GM18870 (cell line): ENCODE results near the gene HIPK2.
A peak's percentile ranks its signal among the peaks of the same experiment; 100 is the strongest.

Experiments used
- ATAC-seq: cut with Tn5 transposase; IDR thresholded peaks from one replicate; pipeline ENCODE4 v1.9.1; 2021; ENCODE audit warnings: moderate library complexity; ENCODE audit not compliant: unreplicated experiment

Gene HIPK2

DNA sequence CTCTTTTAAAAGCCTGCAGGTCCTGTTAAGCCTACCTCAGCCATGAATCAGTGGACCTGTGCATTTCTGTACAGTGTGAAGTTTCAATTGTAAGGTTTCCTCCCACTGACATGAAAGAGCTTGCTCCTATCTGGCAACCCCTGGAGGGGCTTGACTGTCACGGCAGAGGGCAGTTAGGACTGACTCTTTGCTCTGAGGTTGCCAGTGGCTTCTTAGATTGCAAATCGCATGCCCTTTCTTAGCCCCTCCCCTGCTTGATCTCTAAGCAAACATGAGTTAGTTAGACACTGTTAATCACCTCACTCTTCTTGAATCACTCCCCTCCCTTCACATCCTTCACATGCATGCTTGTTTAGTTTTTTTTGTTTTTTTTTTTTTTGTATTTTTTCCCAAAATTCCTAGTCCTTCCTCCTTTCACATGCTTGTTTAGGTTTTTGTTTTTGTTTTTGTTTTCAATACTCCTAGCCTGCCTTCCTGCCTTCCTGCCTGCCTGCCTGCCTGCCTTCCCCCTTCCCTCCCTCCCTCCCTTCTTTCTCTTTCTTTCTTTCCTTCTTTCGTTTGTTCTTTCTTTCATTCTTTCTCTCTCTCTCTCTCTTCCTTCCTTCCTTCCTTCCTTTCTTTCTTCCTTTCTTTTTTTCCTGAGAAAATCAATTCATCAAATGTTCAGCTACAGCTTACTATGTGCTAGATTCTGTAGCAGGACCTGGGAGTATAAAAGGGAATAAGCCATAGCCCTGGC lies 6.0 kb upstream of the HIPK2 start:
- no peak for ATAC-seq

GRCh38 chr7:139782932-139783331 lies 5.1 kb upstream of the HIPK2 start:
- ATAC-seq = no peak

- ATAC-seq = no peak
Observed at GRCh38 chr7:139777133-139777891, 486 bp downstream of the HIPK2 start.

- ATAC-seq = no peak
Observed at GRCh38 chr7:139776486-139777132, 1.2 kb downstream of the HIPK2 start.

GRCh38 chr7:139775829-139776266 lies 1.9 kb downstream of the HIPK2 start:
- ATAC-seq = peak; percentile 41

DNA sequence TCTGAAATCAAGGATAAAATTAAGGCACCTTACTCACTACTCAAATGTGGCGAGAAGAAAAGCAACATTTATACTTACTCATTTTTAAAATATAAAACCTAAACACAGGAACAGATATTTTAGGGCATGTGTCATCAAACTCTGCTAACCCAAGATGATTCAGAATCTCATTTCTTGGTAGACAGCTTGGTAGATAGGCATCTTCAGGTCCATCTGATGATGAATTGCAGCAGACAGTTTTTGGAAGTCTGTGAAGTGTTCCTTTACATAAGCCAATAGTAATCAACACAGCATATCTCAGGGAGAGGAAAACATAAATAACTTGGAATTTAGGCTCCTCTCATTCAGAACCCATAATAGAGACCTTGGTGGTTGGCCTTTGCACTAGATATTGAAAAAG lies 3.4 kb downstream of the HIPK2 start:
- ATAC-seq = no peak

DNA sequence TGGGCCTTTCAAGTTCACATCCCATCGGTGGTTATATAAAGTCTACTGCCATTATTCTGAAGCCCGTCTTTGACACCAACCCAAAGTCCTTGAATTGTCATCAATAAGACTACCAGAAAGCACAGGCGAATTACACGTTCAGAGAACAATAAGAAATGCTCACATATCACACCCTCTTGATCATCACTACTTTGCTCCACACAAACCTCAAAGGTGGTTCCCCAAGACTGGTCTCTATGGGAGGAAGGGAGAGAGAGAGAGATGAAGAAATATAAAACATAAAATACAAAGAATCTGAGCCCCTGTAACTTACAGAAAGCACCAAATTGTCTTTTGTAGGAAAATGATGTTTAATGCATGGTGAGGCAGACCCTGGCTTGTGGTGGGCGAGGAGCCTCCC lies 4.4 kb downstream of the HIPK2 start:
- no peak for ATAC-seq

DNA sequence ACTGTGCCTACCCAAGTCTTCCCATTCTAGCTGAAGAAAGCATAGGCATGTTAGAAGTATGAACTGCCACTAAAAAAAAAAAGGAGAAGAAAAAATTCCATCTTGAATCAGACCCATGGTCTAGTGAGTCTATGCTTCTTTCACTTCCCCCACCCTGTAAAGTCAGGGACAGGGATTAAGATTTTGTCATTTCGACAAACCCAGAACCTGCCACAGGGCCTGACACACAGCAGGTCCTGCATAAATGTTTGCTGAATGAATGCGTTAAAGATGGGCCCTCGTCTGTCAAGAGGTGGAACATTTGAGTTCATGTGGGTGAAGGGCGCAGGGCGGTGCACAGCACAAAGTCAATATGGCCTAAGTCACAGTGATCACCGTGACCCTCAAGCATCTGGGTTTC lies 4.9 kb downstream of the HIPK2 start:
- ATAC-seq = no peak

GRCh38 chr7:139772115-139772514 lies 5.7 kb downstream of the HIPK2 start:
- ATAC-seq = no peak

GRCh38 chr7:139771001-139771956 lies 6.5 kb downstream of the HIPK2 start:
- no peak for ATAC-seq

GRCh38 chr7:139769761-139770160 lies 8.0 kb downstream of the HIPK2 start:
- ATAC-seq = no peak

- no peak for ATAC-seq
Observed at GRCh38 chr7:139769066-139769465, 8.7 kb downstream of the HIPK2 start.

DNA sequence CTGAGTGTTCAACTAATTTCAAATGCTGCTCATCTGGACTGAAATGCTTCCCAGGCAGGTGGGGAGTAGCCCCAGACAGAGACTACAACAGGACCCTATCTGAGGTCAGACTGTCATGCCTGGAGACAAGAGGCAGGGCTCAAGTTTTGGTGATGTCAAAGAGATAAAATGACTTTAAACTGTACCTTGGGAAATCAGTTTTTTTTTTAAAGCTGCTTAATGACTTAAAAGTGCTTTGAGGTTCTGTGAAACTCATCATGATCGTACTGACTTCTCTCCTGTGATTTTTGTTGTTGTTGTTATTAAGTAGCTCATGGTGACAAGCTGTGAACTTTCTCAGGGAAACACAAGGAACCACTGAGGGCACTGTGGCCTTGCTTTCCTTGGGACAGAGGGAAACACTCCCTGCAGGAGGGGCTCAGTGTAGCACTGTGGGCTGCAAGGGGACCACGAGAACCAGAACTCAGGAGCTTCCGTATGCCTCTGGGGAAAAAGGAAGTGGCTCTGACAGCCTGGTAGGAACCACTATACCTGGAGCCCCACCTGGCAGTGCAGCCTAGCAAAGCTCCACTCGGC lies 9.5 kb downstream of the HIPK2 start:
- ATAC-seq = no peak

GRCh38 chr7:139767561-139767982 lies 10.2 kb downstream of the HIPK2 start:
- ATAC-seq = peak; percentile 89

DNA sequence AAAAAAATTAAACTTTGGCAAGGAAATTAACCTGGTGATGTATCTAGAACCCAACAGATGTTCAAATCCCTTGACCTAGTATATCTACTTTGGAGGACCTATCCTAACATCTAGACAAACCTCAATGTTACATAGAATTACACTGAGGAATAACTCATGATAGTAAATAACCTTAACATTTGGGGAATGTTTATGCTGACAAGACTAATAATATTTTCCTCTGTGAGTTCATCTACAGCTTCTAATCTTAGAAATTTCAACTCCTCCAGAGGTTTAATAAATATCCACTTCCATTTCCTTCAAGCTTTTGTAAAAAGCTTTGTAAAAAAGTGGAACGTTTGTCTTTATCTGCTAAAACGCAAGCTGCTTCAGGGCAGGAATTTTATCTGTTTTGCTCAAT lies 12.7 kb downstream of the HIPK2 start:
- no peak for ATAC-seq

- no peak for ATAC-seq
Observed at GRCh38 chr7:139763330-139763729, 14.5 kb downstream of the HIPK2 start.

DNA sequence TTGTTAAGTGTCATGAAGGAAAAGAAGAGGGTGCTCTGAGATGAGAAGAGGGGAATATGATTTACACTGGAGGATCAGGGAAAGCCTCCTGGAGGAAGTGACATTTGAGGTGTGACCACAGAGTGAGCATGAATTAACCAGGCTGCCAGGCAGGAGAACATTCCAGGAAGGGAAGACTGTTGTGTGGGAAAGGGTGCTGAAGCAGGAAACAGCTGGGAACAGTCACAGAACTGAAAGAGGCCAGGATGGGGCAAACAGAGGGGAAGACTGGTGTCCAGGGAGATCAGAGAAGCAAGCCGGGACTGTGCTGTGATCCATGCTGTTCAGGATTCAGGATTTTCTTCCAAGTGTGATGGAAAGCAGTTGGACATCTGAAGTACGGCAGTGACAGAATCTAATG lies 14.9 kb downstream of the HIPK2 start:
- ATAC-seq = no peak

DNA sequence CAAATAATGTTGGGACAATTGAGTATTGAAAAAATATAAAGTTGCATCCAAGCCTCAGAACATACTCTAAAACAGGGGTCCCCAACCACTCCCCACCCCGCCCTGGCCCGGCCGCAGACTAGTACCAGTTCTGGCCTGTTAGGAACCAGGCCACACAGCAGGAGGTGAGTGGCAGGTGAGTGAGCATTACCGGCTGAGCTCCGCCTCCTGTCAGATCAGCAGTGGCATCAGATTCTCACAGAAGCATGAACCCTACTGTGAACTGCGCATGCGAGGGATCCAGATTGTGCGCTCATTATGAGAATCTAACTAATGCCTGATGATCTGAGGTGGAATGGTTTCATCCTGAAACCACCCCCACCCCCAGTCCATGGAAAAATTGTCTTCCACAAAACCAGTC lies 19.4 kb downstream of the HIPK2 start:
- ATAC-seq = no peak

GRCh38 chr7:139757968-139758367 lies 19.8 kb downstream of the HIPK2 start:
- ATAC-seq = no peak

DNA sequence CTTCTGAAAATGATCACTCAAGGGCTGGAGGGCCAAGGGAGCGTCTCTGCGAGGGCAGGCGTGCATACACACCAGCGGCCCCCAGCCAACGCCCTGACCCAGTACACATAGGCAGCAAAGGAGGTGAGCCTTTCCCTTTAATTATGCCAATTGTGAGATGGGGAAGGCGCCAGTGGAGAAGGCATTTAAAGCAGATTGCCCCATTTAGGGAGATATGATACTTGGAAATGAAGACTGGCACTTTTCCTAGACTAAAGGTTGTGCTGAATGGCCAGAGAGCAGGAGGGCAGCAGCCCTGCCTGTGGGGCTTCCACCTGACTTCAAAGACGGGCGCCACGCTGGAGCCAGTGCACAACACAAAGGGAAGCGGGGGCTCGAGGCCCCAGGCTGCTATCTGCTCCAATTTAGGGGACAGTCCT lies 24.1 kb downstream of the HIPK2 start:
- ATAC-seq = no peak
